MM.1S (cell line): ENCODE measurements around the gene WDR90.

Experiments
- EZH2 ChIP-seq: fragments of 300-600 bp; sonication (generic); optimal IDR thresholded peaks from 2 replicates; pipeline ENCODE3; 2017; ENCODE audit warnings: low read depth, mild to moderate bottlenecking, antibody characterized with exemption, low read length, mixed read lengths
- TF ChIP-seq, protein P1 (sequence below): fragments of 300-600 bp; sonication (generic); IDR thresholded peaks from 2 replicates; pipeline ENCODE4 v1.5.1; 2016; ENCODE audit warnings: antibody characterized with exemption, low read length, mixed read lengths

DNA sequence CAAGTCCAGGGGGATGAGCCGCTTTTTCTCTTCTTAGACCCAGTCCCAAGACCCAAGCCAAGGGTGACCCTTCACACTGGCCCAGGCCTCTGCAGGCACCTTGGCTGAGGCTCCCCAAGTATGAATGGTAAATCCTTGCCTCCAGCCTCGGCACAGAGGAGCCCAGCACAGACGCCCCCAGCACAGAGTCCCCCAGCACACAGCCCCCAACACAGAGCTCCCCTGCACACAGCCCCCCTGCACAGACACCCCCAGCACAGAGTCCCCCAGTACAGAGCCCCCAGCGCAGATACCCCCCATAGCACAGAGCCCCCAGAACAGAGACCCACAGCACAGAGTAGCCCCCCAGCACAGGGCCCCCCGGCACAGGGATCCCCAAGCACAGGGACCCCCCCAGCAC, 8.6 kb upstream of the WDR90 start:
- TF ChIP-seq, protein P1, sequence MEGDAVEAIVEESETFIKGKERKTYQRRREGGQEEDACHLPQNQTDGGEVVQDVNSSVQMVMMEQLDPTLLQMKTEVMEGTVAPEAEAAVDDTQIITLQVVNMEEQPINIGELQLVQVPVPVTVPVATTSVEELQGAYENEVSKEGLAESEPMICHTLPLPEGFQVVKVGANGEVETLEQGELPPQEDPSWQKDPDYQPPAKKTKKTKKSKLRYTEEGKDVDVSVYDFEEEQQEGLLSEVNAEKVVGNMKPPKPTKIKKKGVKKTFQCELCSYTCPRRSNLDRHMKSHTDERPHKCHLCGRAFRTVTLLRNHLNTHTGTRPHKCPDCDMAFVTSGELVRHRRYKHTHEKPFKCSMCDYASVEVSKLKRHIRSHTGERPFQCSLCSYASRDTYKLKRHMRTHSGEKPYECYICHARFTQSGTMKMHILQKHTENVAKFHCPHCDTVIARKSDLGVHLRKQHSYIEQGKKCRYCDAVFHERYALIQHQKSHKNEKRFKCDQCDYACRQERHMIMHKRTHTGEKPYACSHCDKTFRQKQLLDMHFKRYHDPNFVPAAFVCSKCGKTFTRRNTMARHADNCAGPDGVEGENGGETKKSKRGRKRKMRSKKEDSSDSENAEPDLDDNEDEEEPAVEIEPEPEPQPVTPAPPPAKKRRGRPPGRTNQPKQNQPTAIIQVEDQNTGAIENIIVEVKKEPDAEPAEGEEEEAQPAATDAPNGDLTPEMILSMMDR: no peak
- no peak for TF ChIP-seq EZH2
